ENCODE results near the gene LMTK3. TPM values are rescaled to one million over a fixed set of nuclear protein-coding genes. Genes with fewer than 3 reads are reported as not detected.

The LMTK3 gene
- total RNA-seq, 1 donor from 2014 or later: 0.92 TPM

GRCh38 chr19:48469934-48470680 is 41.5 kb downstream of the LMTK3 start:
- DNase-seq: no peak

- DNase-seq: peak; percentile 90
These were observed 42.2 kb downstream of the LMTK3 start, which contains the start of gene CYTH2 for GRCh38 chr19:48469289-48469881. CYTH2 (plus strand) TSS chr19:48469369; CDS start chr19:48469508, 139 bp downstream.

DNA sequence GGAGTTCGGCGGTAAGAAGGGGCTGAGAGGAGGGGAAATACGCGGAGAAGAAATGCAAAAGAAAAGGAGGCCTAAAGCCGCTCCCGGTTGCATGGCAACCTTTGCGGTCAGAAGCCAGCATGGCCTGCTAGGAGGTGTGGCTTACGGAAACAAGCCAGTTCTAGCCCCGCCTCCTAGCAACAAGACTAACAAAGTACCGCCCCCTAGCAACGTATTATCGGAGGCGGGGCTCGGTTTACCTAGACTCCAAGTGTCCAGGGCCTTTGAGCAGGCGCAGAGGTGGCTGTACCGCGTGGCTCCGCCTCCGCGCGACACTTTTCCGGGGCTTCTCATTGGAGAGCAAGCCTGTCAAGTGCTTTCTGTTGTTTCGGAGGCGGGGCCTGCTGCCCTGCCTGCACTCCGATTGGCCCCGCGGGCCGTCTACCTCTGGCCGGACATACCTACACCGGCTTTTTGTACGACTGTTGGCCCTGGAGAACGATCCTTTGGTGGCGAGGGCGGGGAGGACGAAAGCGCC is 42.8 kb downstream of the LMTK3 start:
- peak; percentile 100 for DNase-seq

GRCh38 chr19:48466561-48467325 is 44.9 kb downstream of the LMTK3 start:
- DNase-seq: no peak

DNA sequence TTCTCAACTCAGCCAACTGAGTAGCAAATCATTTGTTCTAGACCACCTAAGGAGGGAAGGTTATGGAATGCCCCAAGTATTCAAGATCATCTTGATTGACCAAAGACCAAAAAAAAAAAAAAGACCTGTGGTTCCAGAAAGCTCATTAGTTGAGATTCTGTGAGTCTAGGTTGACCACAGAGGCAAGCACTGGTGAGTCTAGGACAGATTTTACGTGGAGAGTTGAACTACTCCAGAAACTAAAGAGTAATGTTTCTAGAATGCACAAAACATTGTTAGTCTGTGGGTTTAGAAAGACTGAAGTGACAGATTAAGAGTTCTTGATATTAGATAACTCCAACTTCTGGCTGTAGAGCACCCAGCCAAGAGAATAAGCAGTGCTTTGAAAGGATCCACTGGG is 46.4 kb downstream of the LMTK3 start:
- DNase-seq: no peak

DNA sequence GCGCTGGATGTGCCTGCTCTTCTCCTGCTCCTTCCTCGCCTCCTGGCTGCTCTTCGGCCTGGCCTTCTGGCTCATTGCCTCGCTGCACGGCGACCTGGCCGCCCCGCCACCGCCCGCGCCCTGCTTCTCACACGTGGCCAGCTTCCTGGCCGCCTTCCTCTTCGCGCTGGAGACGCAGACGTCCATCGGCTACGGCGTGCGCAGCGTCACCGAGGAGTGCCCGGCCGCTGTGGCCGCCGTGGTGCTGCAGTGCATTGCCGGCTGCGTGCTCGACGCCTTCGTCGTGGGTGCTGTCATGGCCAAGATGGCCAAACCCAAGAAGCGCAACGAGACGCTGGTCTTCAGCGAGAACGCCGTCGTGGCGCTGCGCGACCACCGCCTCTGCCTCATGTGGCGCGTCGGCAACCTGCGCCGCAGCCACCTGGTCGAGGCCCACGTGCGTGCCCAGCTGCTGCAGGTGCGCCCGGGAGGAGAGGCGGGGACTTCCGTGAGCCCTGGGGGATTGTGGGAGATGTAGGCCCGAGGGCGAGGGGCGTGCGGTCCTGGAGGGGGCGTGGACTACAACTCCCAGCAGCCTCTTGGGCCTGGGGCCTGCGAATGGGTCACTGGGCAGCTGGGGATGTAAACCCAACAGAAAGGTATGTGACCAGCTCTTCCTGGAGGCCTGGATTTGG is 49.5 kb downstream of the LMTK3 start:
- no peak for DNase-seq

GRCh38 chr19:48461651-48461981 is 50.0 kb downstream of the LMTK3 start:
- DNase-seq: no peak

DNA sequence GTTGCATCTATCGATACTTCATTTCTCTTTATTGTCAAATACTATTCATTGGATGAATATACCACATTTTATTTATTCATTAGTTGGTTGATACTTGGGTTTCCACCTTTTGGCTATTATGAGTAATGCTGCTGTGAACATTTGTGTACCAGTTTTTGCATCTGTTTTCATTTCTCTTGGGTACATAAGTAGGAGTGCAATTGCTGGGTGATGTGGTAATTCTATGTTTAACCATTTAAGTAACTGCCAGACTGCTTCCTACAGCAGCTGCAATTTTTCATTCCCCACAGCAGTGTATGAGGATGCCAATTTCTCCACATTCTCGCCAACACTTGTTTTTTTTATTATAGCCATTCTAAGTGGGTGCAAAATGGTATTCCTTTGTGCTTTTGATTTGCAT is 53.6 kb downstream of the LMTK3 start:
- DNase-seq: no peak

DNA sequence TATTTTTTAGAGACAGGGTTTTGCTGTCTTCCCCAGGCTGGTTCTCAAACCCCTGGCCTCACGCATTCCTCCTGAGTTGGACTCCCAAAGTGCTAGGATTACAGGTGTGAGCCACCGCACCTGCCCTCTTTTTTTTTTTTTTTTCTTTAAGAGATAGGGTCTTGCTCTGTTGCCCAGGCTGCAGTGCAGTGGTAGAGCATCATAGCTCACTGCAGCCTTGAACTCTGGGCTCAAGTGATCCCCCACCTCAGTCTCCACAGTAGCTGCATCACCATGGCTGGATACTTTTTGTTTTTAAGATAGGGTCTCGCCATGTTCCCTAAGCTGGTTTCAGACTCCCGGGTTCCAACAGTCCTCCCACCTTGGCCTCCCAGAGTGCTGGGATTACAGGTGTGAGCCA is 54.8 kb downstream of the LMTK3 start:
- DNase-seq: no peak

DNA sequence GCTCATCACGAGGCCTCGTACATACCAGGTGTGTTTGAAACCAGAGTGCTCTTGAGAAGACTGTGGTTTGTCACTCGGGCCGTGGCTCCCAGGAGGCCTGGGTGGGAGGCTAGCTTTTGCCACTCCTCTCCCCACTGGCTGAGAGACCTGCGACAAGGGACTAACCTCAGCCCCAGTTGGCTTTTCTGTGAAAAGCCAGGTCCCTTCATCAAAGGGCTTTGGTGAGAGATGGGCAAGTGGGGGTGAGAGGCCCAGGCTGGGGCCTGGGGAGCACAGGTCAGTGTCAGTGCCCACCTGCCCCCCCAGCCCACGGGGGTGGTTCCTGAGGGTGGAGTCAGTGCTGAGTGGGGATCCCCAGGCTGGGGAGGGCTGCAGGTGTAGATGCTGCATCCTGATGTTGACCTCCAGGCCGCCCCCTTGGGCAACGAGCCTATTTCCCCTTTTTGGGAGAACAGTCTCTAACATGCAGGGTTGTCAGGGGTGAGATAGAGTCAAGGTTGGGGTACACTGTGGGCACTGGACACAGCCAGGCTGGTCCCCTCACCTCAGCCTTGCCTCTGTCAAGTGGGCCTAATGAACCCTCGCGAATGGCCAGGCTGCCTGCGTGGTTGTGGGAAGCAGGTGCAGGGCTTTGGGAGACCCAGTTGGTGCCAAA is 55.6 kb downstream of the LMTK3 start:
- DNase-seq: no peak

GRCh38 chr19:48455171-48455907 is 56.3 kb downstream of the LMTK3 start, which contains the start of gene KCNJ14:
KCNJ14 (plus strand) TSS chr19:48455574; CDS start chr19:48461725, 6,151 bp downstream.
- no peak for DNase-seq

DNA sequence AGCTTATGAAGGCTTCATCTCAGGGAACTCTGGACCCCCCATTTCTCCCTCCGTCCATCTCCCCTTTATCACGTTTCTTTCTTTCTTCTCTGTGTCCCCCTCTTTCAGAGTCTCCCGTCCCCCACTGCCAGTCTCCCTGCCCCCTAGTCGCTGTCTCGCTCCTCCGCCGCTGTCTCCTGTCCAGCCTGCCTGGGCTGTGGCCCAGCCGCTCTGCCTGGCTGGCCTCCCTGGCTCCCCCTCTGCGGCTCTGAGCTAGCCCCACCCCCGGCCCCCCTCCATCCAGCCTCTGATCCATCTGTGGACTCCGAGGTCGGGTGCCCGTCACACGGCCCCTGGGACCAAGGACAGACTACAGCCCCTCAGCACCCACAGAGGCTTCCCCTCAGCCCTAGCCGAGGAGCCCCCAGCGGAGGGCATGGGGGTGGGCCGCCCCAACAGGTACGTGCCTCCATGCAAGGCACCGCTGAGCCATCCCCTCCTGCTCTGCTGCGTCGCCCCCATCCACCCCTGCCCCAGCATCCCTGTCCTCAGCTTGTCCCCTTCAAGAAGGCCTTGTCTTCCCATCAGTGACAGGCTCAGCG is 57.4 kb downstream of the LMTK3 start:
- DNase-seq: no peak

- DNase-seq: no peak
These were observed 59.1 kb downstream of the LMTK3 start for GRCh38 chr19:48452289-48453190.

- no peak for DNase-seq
These were observed 60.0 kb downstream of the LMTK3 start for GRCh38 chr19:48451624-48452023.

GRCh38 chr19:48450863-48451262 is 60.8 kb downstream of the LMTK3 start:
- DNase-seq: no peak

- DNase-seq: no peak
These were observed 61.2 kb downstream of the LMTK3 start for GRCh38 chr19:48450441-48450840.

DNA sequence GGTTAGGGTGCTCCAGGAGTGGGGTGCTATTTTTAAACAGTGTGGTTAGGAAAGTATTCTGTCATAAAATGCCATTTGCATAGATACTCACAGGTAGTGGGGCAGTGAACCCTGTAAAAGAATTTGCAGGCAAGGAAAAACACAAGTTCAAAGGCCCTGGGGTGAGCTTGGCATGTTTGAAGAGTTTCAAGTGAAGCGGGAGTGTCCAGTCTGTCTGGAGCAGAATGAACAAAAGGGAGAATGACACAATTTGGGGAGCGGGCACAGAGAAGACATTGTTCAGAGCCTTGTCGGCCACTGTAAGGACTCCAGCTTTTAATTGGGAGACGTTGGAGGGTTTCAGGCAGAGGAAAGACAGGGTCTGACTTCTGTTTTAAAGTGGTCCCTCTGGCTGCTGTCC is 63.1 kb downstream of the LMTK3 start:
- no peak for DNase-seq

- DNase-seq: no peak
These were observed 65.1 kb downstream of the LMTK3 start for GRCh38 chr19:48446579-48446978.

DNA sequence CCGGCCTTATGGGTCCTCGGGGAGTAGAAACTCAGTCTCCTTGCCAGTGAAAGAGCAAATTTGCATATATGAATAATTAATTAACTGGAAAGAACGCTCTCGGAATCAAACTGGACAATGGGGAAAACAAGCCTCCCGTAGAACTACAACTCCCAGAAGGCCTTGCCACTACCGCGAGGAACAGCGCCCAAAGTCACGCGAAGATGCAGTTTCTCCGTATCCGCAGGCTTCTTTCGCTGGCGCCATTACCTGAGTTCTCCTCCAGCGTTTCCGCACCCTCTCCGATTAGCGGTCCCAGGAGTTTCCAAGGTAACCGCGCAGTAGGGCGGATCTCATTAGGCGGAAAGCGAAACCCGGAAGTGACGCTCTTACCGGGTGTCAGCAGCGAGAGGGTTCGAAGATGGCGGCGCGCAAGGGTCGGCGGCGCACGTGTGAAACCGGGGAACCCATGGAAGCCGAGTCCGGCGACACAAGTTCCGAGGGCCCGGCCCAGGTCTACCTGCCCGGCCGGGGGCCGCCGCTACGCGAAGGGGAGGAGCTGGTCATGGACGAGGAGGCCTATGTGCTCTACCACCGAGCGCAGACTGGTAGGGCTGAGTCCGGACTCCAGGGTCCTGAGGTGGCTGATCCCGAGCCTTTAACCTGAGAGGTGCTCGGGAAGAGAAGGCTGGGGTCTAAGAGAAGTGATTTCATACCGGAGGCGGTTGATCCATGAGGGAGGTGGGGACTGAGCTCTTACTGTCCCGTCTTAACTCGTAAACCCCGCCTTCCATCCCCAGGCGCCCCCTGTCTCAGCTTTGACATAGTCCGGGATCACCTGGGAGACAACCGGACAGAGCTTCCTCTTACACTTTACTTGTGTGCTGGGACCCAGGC is 65.8 kb downstream of the LMTK3 start, which contains the start of gene GRWD1:
Gene GRWD1, plus strand, starts transcription at position 378 of the 876 bp plus-strand sequence. Its CDS starts 23 bp downstream, at position 401.
- DNase-seq: peak; percentile 98

Measured in tongue (tissue), 2 donors.